OCI-LY7 (cell line): ENCODE data around the gene C1orf210. TPM values are rescaled to one million over a fixed set of nuclear protein-coding genes. Genes with fewer than 3 reads are reported as not detected.

Source experiments
- BruUV-seq: library from RNA; stranded (reverse); fragments of 400-500 nt; replicated peaks from 2 replicates; lab custom pipeline; 2021; lab: Mats Ljungman, UMichigan
- CTCF ChIA-PET: fragments of 300-600 bp; sonication (Branson Sonifier 250); formaldehyde crosslinking; loops from one replicate; lab custom pipeline; 2022; ENCODE audit warnings: antibody characterized with exemption; ENCODE audit not compliant: unreplicated experiment; lab: Charles Lee
- POLR2A ChIA-PET: fragments of 300-600 bp; sonication (Branson Sonifier 250); formaldehyde crosslinking; loops from one replicate; lab custom pipeline; 2022; ENCODE audit warnings: antibody characterized with exemption; lab: Charles Lee
- DNase-seq: peaks from one replicate; pipeline ENCODE4 v3.0.0-alpha.2; 2015; ENCODE audit warnings: low spot score
- H2AFZ ChIP-seq: fragments of 200-600 bp; sonication (generic), shearing (Covaris generic); 2 replicates; pipeline ENCODE4 v1.6.1; 2014; ENCODE audit warnings: mild to moderate bottlenecking, antibody characterized with exemption, low read length, moderate library complexity
- H3K27ac ChIP-seq: fragments of 200-600 bp; sonication (generic); 2 replicates; pipeline ENCODE4 v1.5.1; 2014; ENCODE audit warnings: mixed run types, low read depth, mild to moderate bottlenecking, moderate library complexity, low read length, inconsistent platforms; ENCODE audit not compliant: poor library complexity, severe bottlenecking
- H3K36me3 ChIP-seq: fragments of 200-600 bp; sonication (generic); 2 replicates; pipeline ENCODE4 v1.6.1; 2014; ENCODE audit warnings: mild to moderate bottlenecking, antibody characterized with exemption, low read length, moderate library complexity, mixed read lengths; ENCODE audit not compliant: insufficient read depth
- H3K4me1 ChIP-seq: fragments of 200-600 bp; sonication (generic); 2 replicates; pipeline ENCODE4 v1.5.1; 2014; ENCODE audit warnings: mild to moderate bottlenecking, low read length; ENCODE audit not compliant: insufficient read depth, poor library complexity, severe bottlenecking
- H3K4me2 ChIP-seq: fragments of 200-600 bp; sonication (generic); 2 replicates; pipeline ENCODE4 v1.6.1; 2014; ENCODE audit warnings: mild to moderate bottlenecking, low read length
- H3K4me3 ChIP-seq: fragments of 200-600 bp; sonication (generic); 2 replicates; pipeline ENCODE4 v1.5.1; 2014; ENCODE audit warnings: mild to moderate bottlenecking, low read depth, low read length; ENCODE audit not compliant: poor library complexity, severe bottlenecking
- H3K79me2 ChIP-seq: fragments of 200-600 bp; sonication (generic); 2 replicates; pipeline ENCODE4 v1.6.1; 2016; ENCODE audit warnings: low read depth, mild to moderate bottlenecking, low read length, moderate library complexity, mixed read lengths; ENCODE audit not compliant: insufficient read depth
- H3K9me2 ChIP-seq: fragments of 200-600 bp; sonication (generic); 2 replicates; pipeline ENCODE4 v1.6.1; 2016; ENCODE audit warnings: mild to moderate bottlenecking, low read length, mixed read lengths; ENCODE audit not compliant: insufficient read depth
- H3K9me3 ChIP-seq: fragments of 200-600 bp; sonication (generic); 2 replicates; pipeline ENCODE4 v1.6.1; 2014; ENCODE audit warnings: mild to moderate bottlenecking, mixed run types, low read length, mixed read lengths
- H4K20me1 ChIP-seq: fragments of 200-600 bp; sonication (generic); 2 replicates; pipeline ENCODE4 v1.6.1; 2014; ENCODE audit warnings: mild to moderate bottlenecking, antibody characterized with exemption, low read length, moderate library complexity, mixed read lengths; ENCODE audit not compliant: insufficient read depth
- CTCF ChIP-seq: fragments of 200-600 bp; sonication (generic); conservative IDR thresholded peaks from 2 replicates; pipeline ENCODE4 v1.5.1; 2014; ENCODE audit warnings: mild to moderate bottlenecking, antibody characterized with exemption, low read length, moderate library complexity, mixed read lengths
- EZH2phosphoT487 ChIP-seq: fragments of 200-600 bp; sonication (generic); IDR thresholded peaks from 2 replicates; pipeline ENCODE4 v1.6.1; 2018; ENCODE audit warnings: low read depth, borderline replicate concordance, mild to moderate bottlenecking, mixed run types, antibody characterized with exemption, low read length, moderate library complexity, mixed read lengths
- intact Hi-C: fragments of 100-400 bp; cut with micrococcal nuclease; formaldehyde crosslinking; loops from one replicate; pipeline ENCODE4 v1.10.0; 2022; ENCODE audit not compliant: unreplicated experiment
- total RNA-seq, 2 experiments: library from RNA; depleted of rRNA in 1 of 2; stranded (reverse); fragments of >200 nt in 1 of 2; shearing (Covaris generic) in 1 of 2; gene quantifications; 2 replicates each; pipeline ENCODE4 v1.2.3, GENCODE V29; 2014 to 2022

The C1orf210 gene
- total RNA-seq, 2 experiments from 2014 or later: not detected

GRCh38 chr1:43273708-43274107 is 11.7 kb downstream of the C1orf210 start:
- no TSS peak for BruUV-seq
- POLR2A ChIA-PET: no interaction called here

GRCh38 chr1:43272576-43273571 is 12.5 kb downstream of the C1orf210 start:
- no peaks in the 10 kb centered on the region for H4K20me1 ChIP-seq
- H3K4me1 ChIP-seq: peaks cover 10% of the 10 kb centered on the region
- no peak overlapping the region for H2AFZ ChIP-seq
- no peaks in the 10 kb centered on the region for H3K9me3 ChIP-seq
- no peak for DNase-seq
- BruUV-seq: no TSS peak
- no peak overlapping the region for H3K27ac ChIP-seq
- POLR2A ChIA-PET: no interaction called here
- intact Hi-C loops: no loop called here
- H3K9me2 ChIP-seq: no peaks in the 10 kb centered on the region
- no peak overlapping the region for H3K4me2 ChIP-seq
- no peak overlapping the region for H3K4me3 ChIP-seq
- CTCF ChIA-PET: no interaction called here
- no peak for TF ChIP-seq CTCF
- no peaks in the 10 kb centered on the region for H3K79me2 ChIP-seq
- H3K36me3 ChIP-seq: no peaks in the 10 kb centered on the region

More at GRCh38 chr1:43273708-43274107, 11.7 kb downstream of the C1orf210 start:
- intact Hi-C loops: no loop called here
- H3K4me1 ChIP-seq: peaks cover 10% of the 10 kb centered on the region
- no peaks in the 10 kb centered on the region for H3K9me2 ChIP-seq
- no peaks in the 10 kb centered on the region for H3K36me3 ChIP-seq
- no peak overlapping the region for H3K4me2 ChIP-seq
- H3K27ac ChIP-seq: no peak overlapping the region
- H3K79me2 ChIP-seq: no peaks in the 10 kb centered on the region
- CTCF ChIA-PET: no interaction called here
- no peak for DNase-seq
- H2AFZ ChIP-seq: peak overlapping the region; percentile 88; the same call in 1 of the 2 replicates
- no peaks in the 10 kb centered on the region for H4K20me1 ChIP-seq
- TF ChIP-seq CTCF: no peak
- TF ChIP-seq EZH2phosphoT487: no peak
- H3K9me3 ChIP-seq: no peaks in the 10 kb centered on the region
- H3K4me3 ChIP-seq: no peak overlapping the region

GRCh38 chr1:43272161-43272560 is 13.2 kb downstream of the C1orf210 start:
- H3K9me2 ChIP-seq: no peaks in the 10 kb centered on the region
- TF ChIP-seq CTCF (no peak), EZH2phosphoT487 (no peak)
- H4K20me1 ChIP-seq: no peaks in the 10 kb centered on the region
- peaks cover 10% of the 10 kb centered on the region for H3K4me1 ChIP-seq
- ChIA-PET POLR2A (no interaction called here), CTCF (no interaction called here)
- H3K79me2 ChIP-seq: no peaks in the 10 kb centered on the region
- no peak overlapping the region for H3K4me3 ChIP-seq
- no TSS peak for BruUV-seq
- no peak for DNase-seq
- no peak overlapping the region for H2AFZ ChIP-seq
- H3K9me3 ChIP-seq: no peaks in the 10 kb centered on the region
- intact Hi-C loops: no loop called here
- no peak overlapping the region for H3K27ac ChIP-seq
- no peaks in the 10 kb centered on the region for H3K36me3 ChIP-seq
- H3K4me2 ChIP-seq: no peak overlapping the region
